HUDEP-2 (cell line): ENCODE measurements around the gene TIMM17A.

Experiments used
- DNase-seq, 76 experiments: peaks; one replicate each; lab custom pipeline; 2025; ENCODE audit not compliant: unreplicated experiment in 76 of 76; lab: John Stamatoyannopoulos, UW

The TIMM17A gene

GRCh38 chr1:201955009-201955728, at the start of gene TIMM17A:
TSS of gene TIMM17A (plus strand) at chr1:201955503. CDS start at chr1:201955527, 24 bp downstream.
- peak; percentile 28 to 97 (median 91) for DNase-seq

DNA sequence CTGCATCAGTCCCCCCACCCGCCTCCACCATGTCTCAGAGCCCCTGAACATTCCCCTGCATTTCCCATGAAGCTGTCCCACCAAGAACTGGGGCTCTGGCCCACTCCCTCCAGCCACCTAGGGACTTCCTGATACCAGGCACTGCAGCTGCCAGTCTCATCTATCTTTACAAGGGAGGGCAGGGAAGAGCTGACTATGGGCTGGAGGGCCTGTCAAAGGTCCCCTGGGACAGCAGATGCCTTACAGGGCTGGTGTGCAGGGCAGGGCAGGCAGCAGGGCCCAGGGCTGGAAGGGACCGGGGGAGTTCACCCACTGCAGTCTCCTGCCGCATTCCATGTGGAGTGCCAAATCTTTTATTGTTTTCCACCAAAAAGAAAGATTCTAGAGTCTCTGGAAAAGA, 49.0 kb upstream of the TIMM17A start:
- no peak for DNase-seq

- no peak for DNase-seq
These were observed 47.7 kb upstream of the TIMM17A start for GRCh38 chr1:201907621-201908020.

DNA sequence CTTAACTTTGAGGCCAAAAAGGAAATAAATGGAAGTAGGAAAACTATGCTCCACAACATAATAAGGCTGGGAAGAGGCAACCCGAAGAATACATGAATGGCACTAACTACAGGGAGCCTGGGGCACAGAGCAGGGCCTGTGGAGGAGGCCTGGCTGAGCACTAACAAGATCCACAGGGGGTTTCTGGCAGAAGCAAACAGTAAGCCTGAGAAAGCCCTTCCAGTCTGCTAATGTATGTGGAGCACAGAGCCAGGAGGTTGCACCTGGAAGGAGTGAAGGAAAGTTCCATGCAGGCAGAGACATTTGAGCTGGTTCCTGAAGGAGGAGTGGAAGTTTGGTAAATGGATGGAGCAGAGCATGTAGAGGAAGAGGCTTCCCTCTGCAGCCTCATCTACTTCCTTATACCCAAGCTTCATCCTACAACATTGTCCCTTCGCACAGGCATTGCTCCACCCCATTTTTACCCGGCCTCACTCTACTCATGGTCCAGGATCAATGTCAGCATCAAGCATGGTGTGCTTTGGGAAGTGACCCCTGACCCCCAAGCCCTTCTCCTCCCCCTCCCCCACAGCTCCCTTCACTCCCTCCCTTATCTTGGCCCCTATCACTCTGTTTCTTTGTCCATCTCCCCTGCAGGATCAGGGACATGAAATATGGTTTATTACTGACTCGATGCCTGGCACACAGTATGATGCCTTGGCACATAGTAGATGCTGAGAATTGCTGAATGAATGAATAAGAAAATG, 43.3 kb upstream of the TIMM17A start:
- no peak for DNase-seq

DNA sequence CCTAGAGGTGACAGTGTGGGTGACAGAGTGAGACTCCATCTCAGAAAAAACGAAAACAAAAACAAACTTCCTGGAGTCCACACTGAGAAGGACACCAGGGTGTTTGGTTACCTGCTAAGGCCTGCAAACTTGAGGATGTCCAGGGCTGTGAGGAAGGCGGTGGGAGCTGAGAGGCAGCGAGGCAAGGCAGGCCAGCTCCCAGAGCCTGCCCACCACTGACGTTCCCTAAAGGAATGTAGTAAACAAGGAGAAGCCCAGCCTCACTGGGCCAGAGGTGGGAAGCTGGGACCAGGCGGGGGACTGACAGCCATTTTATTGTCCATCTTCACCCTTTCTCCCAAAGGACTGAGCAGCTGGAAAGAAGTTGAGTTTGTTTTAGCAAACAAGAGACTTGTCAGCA, 42.5 kb upstream of the TIMM17A start:
- DNase-seq = no peak

GRCh38 chr1:201914456-201915235, 40.7 kb upstream of the TIMM17A start:
- no peak for DNase-seq

DNA sequence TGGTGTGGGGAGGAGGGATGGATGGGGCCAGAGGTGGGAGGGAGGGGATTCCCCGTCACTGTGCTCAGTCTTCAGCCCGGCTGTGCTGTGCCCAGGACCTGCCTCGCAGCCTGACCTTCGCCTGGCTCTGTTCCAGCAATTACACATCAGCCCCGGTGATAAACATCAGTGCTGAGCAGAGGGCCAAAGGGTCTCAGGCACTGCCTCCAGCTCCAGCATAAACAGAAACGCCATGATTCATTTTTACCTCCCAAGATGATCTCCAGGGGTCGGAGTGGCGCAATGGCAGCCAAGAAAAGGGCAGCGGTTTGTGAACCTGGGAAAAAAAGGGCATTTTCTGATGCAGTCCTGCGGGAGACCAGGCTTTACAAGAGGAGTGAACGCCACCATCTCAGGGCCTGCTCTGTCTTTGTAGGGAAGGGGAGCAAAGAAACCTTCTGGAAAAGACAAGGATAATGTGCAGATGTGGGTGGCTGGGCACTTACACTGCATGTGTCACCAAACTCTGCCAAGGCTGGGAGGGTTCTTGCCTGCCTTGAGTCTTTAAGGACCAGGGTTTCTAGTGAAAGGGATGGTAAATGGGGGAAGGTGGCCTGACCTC, 38.6 kb upstream of the TIMM17A start:
- peak in 25 of 76 experiments; percentile 4 to 48 (median 14) for DNase-seq

DNA sequence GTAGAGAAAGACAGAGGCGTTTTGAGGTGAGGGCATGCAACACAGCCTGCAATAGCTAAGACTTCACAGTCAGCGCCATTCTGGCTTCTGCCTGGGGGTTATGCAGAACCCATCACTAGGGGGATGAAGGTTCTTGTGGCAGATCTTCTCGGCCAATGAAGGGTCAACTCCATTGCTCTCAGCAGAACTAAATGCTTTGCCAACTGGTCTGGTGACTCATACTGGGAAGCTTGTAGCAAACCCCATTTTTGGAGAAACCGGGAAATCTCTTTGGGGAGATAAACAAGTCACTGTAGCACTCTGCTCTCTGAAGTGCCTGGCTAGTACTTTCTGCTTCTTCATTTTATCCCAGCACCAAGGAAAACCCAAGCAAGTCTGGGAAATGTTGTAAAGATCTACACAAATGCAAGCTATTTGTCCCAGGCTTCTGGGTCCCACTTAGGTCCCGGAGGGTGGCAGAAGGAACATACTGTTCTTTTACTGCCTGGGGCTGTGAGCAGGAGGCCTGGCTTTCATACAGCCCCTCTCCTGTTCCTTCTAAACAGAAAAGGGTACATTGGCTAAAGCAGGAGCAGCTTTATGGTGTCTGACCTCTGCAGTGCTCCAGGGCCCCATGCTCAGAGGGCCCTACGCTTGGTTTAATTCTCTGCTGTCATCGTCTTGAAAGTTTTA, 37.8 kb upstream of the TIMM17A start:
- no peak for DNase-seq

GRCh38 chr1:201918343-201918742, 37.0 kb upstream of the TIMM17A start:
- no peak for DNase-seq

- no peak for DNase-seq
These were observed 33.2 kb upstream of the TIMM17A start for GRCh38 chr1:201921952-201922558.

DNA sequence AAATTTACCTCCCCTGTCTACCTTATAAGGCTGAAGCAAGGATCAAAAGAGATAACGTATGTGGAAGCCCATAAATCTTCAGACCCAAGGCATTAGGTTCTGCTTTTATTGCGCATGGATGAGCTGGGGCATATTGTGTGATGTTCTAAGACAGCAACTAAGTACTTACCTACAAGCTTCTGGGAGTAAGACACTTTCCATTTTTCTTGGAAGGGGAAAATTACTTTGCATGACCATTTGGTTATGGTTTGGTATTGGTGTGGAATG, 30.1 kb upstream of the TIMM17A start:
- DNase-seq = no peak

- no peak for DNase-seq
These were observed 29.2 kb upstream of the TIMM17A start for GRCh38 chr1:201925981-201926645.

DNA sequence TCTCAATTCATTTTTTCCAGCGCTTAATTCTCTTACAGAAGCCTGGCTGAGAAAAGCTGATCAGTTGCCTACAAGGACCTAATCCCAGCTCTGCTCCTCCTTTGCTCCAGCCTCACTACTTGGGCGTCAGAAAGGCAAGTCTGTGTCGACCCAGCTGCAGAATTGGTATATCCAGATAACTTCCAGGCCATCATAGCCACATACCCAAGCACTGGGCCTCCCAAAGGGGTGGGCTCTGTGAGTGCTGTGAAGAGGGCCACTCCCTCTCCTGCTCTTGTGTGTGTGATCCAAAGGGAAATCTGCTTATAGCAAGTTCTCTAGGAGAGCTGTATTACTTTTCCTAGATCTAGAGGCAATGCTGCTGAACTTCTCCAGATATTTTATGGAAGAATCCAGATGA, 27.0 kb upstream of the TIMM17A start:
- no peak for DNase-seq

DNA sequence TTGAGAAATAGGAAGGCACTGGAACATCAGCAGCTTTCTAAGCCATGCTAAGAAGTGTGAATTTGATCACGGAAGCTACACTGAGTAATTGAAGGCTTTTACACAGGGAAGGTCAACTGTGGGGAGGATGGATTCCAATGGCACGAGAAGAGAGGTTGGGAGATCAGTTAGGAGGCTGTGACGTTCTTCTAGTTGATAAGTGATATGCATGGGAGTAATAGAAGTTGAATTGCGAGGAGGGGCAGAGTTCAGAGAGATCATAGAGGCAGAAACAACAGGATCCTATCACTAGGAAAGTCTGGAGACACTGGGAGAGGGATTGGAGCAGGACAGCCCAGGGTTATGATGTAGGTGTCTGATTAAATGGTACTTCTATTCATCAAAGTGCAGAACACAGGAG, 25.2 kb upstream of the TIMM17A start:
- DNase-seq = no peak

- no peak for DNase-seq
These were observed 24.5 kb upstream of the TIMM17A start for GRCh38 chr1:201930803-201931202.

- no peak for DNase-seq
These were observed 21.4 kb upstream of the TIMM17A start for GRCh38 chr1:201933840-201934430.

GRCh38 chr1:201937624-201938213, 17.6 kb upstream of the TIMM17A start:
- DNase-seq = no peak

DNA sequence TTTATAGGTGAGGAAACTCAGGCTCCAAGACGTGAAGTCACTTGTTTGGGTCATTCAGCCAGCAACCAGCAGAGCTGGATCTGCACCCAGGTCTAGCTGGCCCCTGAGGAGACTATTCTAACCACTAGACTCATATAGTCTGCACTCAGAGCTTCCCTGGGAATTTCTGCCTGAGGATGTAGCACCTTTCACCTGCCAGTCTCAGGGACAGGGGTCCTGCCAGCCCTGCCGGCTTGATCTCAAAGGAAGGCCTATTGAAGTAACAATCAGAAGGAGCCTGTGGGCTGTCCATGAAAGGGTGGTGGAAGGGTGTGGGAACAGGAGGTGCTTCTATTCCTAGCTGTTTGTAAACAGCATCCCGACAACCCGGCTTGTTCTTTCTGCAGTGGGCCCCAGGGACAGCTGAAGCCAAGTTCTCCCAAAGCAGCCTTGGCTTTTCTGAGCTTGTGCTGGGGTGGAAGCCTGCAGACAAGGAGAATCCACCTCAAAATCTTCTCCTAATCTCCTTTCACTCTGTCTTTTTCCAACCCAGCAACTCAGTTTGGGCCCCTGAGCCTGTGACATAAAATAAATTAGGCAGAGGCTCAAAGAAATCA, 16.8 kb upstream of the TIMM17A start:
- DNase-seq = no peak

DNA sequence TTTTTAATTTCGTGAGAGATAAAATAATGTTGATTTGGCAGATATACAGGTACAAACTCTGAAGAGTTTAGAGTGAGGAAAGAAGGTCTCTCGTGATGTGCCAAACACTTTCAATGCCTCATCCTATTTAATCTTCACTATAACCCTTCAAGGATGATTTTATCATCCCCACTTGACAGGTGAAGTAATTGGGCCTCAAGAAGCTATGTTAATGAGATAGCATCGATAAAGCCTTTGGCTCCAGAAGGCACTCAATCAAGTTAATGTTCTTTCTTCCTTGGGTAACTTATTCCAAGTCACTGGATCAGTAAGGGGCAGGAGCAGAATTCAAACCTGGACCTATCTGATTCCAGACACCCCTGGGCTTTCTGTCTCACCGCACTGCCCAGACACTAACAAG, 16.2 kb upstream of the TIMM17A start:
- DNase-seq = no peak
